H9 (cell line): ENCODE results near the gene PRKCB. TPM values are rescaled to one million over a fixed set of nuclear protein-coding genes. Genes with fewer than 3 reads are reported as not detected.

ENCODE experiments used
- DNase-seq: peaks from one replicate; pipeline ENCODE4 v3.0.0-alpha.2; 2017
- H2AFZ ChIP-seq: one replicate; pipeline ENCODE4 v1.6.1; 2013; ENCODE audit warnings: mild to moderate bottlenecking, low read length, control low read depth, moderate library complexity
- H2AK5ac ChIP-seq: 2 replicates; pipeline ENCODE4 v1.6.1; 2013; ENCODE audit warnings: low read length, control low read depth, mixed read lengths; ENCODE audit not compliant: insufficient read length
- H2BK120ac ChIP-seq: one replicate; pipeline ENCODE4 v1.6.1; 2013; ENCODE audit warnings: low read depth, mild to moderate bottlenecking, low read length, control low read depth, inconsistent platforms; ENCODE audit not compliant: poor library complexity, severe bottlenecking
- H2BK12ac ChIP-seq: 2 replicates; pipeline ENCODE4 v1.6.1; 2013; ENCODE audit warnings: low read length, control low read depth, mixed read lengths, low read depth; ENCODE audit not compliant: insufficient read length
- H2BK15ac ChIP-seq: 2 replicates; pipeline ENCODE4 v1.6.1; 2013; ENCODE audit warnings: low read depth, low read length, control low read depth
- H2BK20ac ChIP-seq: one replicate; pipeline ENCODE4 v1.6.1; 2013; ENCODE audit warnings: low read depth, mild to moderate bottlenecking, low read length, control low read depth, inconsistent platforms; ENCODE audit not compliant: poor library complexity, severe bottlenecking
- H2BK5ac ChIP-seq: 2 replicates; pipeline ENCODE4 v1.6.1; 2013; ENCODE audit warnings: low read length, control low read depth, mixed read lengths; ENCODE audit not compliant: insufficient read length
- H3K14ac ChIP-seq: 2 replicates; pipeline ENCODE4 v1.6.1; 2013; ENCODE audit warnings: low read length, control low read depth; ENCODE audit not compliant: insufficient read depth
- H3K18ac ChIP-seq: 2 replicates; pipeline ENCODE4 v1.6.1; 2013; ENCODE audit warnings: low read depth, mild to moderate bottlenecking, mixed read lengths, low read length, control low read depth; ENCODE audit not compliant: insufficient read length
- H3K23ac ChIP-seq: 2 replicates; pipeline ENCODE4 v1.6.1; 2013; ENCODE audit warnings: low read length, control low read depth, mixed read lengths, low read depth; ENCODE audit not compliant: insufficient read length
- H3K23me2 ChIP-seq: 2 replicates; pipeline ENCODE4 v1.6.1; 2013; ENCODE audit warnings: low read depth, mild to moderate bottlenecking, mixed read lengths, low read length, control low read depth; ENCODE audit not compliant: insufficient read length, poor library complexity, severe bottlenecking
- H3K27ac ChIP-seq: 2 replicates; pipeline ENCODE4 v1.5.1; 2013; ENCODE audit warnings: low read length, control low read depth, mixed read lengths, low read depth; ENCODE audit not compliant: insufficient read length
- H3K27me3 ChIP-seq: 2 replicates; pipeline ENCODE4 v1.6.1; 2013; ENCODE audit warnings: low read length, control low read depth, inconsistent platforms; ENCODE audit not compliant: insufficient read depth
- H3K4ac ChIP-seq: 2 replicates; pipeline ENCODE4 v1.6.1; 2013; ENCODE audit warnings: low read depth, mild to moderate bottlenecking, control low read depth, inconsistent platforms, low read length, moderate library complexity
- H3K4me1 ChIP-seq: 2 replicates; pipeline ENCODE4 v1.6.1; 2013; ENCODE audit warnings: low read length, control low read depth, inconsistent platforms; ENCODE audit not compliant: insufficient read depth
- H3K4me2 ChIP-seq: 2 replicates; pipeline ENCODE4 v1.6.1; 2013; ENCODE audit warnings: low read length, control low read depth, mixed read lengths; ENCODE audit not compliant: insufficient read length, insufficient read depth
- H3K56ac ChIP-seq: 2 replicates; pipeline ENCODE4 v1.6.1; 2013; ENCODE audit warnings: low read depth, mild to moderate bottlenecking, mixed read lengths, low read length, control low read depth; ENCODE audit not compliant: insufficient read length
- H3K79me1 ChIP-seq: 2 replicates; pipeline ENCODE4 v1.6.1; 2013; ENCODE audit warnings: low read depth, mild to moderate bottlenecking, moderate library complexity, low read length, control low read depth, inconsistent platforms; ENCODE audit not compliant: insufficient read depth, poor library complexity, severe bottlenecking
- H3K79me2 ChIP-seq: 2 replicates; pipeline ENCODE4 v1.6.1; 2013; ENCODE audit warnings: low read length, control low read depth, inconsistent platforms; ENCODE audit not compliant: insufficient read depth
- H3K9ac ChIP-seq: 2 replicates; pipeline ENCODE4 v1.6.1; 2013; ENCODE audit warnings: low read length, control low read depth, mixed read lengths; ENCODE audit not compliant: insufficient read length; ENCODE audit errors: extremely low read depth
- H3K9me3 ChIP-seq: one replicate; pipeline ENCODE4 v1.6.1; 2013; ENCODE audit warnings: low read depth, low read length, inconsistent platforms; ENCODE audit not compliant: control insufficient read depth
- H3T11ph ChIP-seq: one replicate; pipeline ENCODE4 v1.6.1; 2013; ENCODE audit warnings: mild to moderate bottlenecking, low read length, control low read depth, inconsistent platforms
- H4K20me1 ChIP-seq: one replicate; pipeline ENCODE4 v1.6.1; 2013; ENCODE audit not compliant: control insufficient read depth, insufficient read length, insufficient read depth
- H4K5ac ChIP-seq: 2 replicates; pipeline ENCODE4 v1.6.1; 2013; ENCODE audit warnings: low read depth, mild to moderate bottlenecking, mixed read lengths, low read length, control low read depth; ENCODE audit not compliant: insufficient read length
- H4K8ac ChIP-seq: replicated peaks from 2 replicates; pipeline ENCODE4 v1.6.1; 2013; ENCODE audit warnings: low read length, control low read depth, mixed read lengths, low read depth; ENCODE audit not compliant: insufficient read length
- H4K91ac ChIP-seq: 2 replicates; pipeline ENCODE4 v1.6.1; 2013; ENCODE audit warnings: low read depth, mild to moderate bottlenecking, moderate library complexity, mixed read lengths, low read length, control low read depth; ENCODE audit not compliant: insufficient read length
- H3K27ac Mint-ChIP-seq, 3 experiments: 2 replicates in 2 of 3; 3 replicates in 1 of 3; pipeline ENCODE4 v1.8.0; 2020 to 2021; ENCODE audit warnings: mixed read lengths in 3 of 3, mild to moderate bottlenecking in 1 of 3, moderate library complexity in 1 of 3
- H3K27me3 Mint-ChIP-seq: 2 replicates; pipeline ENCODE4 v1.8.0; 2021; ENCODE audit warnings: low read depth, mild to moderate bottlenecking, moderate library complexity, mixed read lengths
- H3K36me3 Mint-ChIP-seq, 3 experiments: 2 replicates in 2 of 3; 3 replicates in 1 of 3; pipeline ENCODE4 v1.8.0; 2020 to 2021; ENCODE audit warnings: low read depth in 3 of 3, mixed read lengths in 3 of 3; ENCODE audit not compliant: insufficient read depth in 1 of 3
- H3K4me1 Mint-ChIP-seq, 2 experiments: 2 replicates each; pipeline ENCODE4 v1.8.0; 2020; ENCODE audit warnings: mixed read lengths in 2 of 2
- H3K4me3 Mint-ChIP-seq, 2 experiments: 2 replicates in 1 of 2; 3 replicates in 1 of 2; pipeline ENCODE4 v1.8.0; 2020 to 2021; ENCODE audit warnings: mild to moderate bottlenecking in 2 of 2, mixed read lengths in 2 of 2, moderate library complexity in 1 of 2
- H3K9me3 Mint-ChIP-seq, 2 experiments: 2 replicates in 1 of 2; 3 replicates in 1 of 2; pipeline ENCODE4 v1.8.0; 2020; ENCODE audit warnings: mild to moderate bottlenecking in 2 of 2, mixed read lengths in 2 of 2, moderate library complexity in 1 of 2
- CTCF ChIP-seq: fragments of 200-600 bp; sonication (generic); conservative IDR thresholded peaks from 3 replicates; pipeline ENCODE4 v1.8.0; 2021; ENCODE audit warnings: antibody characterized with exemption, mild to moderate bottlenecking
- WGBS: extraction: QIAGEN DNeasy Blood & Tissue Kit; methylation state at CpG from one replicate; pipeline ENCODE4 v1.1.7; 2013; ENCODE audit warnings: missing lambda C conversion rate, low lambda C conversion rate, mixed read lengths; ENCODE audit not compliant: insufficient read length; ENCODE audit errors: extremely low coverage; 5-methylcytosine and 5-hydroxymethylcytosine counted together
- total RNA-seq: library from RNA; stranded (reverse); gene quantifications from 2 replicates; pipeline ENCODE4 v1.2.1, GENCODE V29; 2021

The PRKCB gene
- total RNA-seq, 1 experiment from 2014 or later = 7.0 TPM

GRCh38 chr16:23824909-23825308, 10.9 kb upstream of the PRKCB start:
- no peak overlapping the region for H3K27ac ChIP-seq
- no peak for TF ChIP-seq CTCF
- WGBS = no CpG with 5 or more reads among the region's 4 CpGs
- peaks cover 25% of the 10 kb centered on the region for H3K27me3 Mint-ChIP-seq
- no peaks in the 10 kb centered on the region for H3K79me2 ChIP-seq
- H3K79me1 ChIP-seq = no peaks in the 10 kb centered on the region
- no peak overlapping the region for H3K4me2 ChIP-seq
- no peaks in the 10 kb centered on the region for H4K20me1 ChIP-seq
- no peak overlapping the region for H2BK20ac ChIP-seq
- H2BK120ac ChIP-seq = no peak overlapping the region
- no peaks in the 10 kb centered on the region for H3K27me3 ChIP-seq
- H3K4me3 Mint-ChIP-seq = no peak overlapping the region
- no peak overlapping the region for H2BK5ac ChIP-seq
- H4K91ac ChIP-seq = no peak overlapping the region
- H3K14ac ChIP-seq = no peak overlapping the region
- H3K18ac ChIP-seq = no peak overlapping the region
- H3K4me1 Mint-ChIP-seq = no peaks in the 10 kb centered on the region; a peak in 2 of 4 replicates
- H2BK12ac ChIP-seq = no peak overlapping the region
- no peak overlapping the region for H3K27ac Mint-ChIP-seq
- no peak overlapping the region for H3K9ac ChIP-seq
- H3K4ac ChIP-seq = no peak overlapping the region
- no peak overlapping the region for H4K5ac ChIP-seq
- H4K8ac ChIP-seq = no peak overlapping the region
- no peak overlapping the region for H2BK15ac ChIP-seq
- H3K23ac ChIP-seq = no peak overlapping the region
- no peak overlapping the region for H2AFZ ChIP-seq
- no peaks in the 10 kb centered on the region for H3K23me2 ChIP-seq
- DNase-seq = no peak
- H3T11ph ChIP-seq = no peak overlapping the region
- no peak overlapping the region for H3K56ac ChIP-seq
- H3K4me1 ChIP-seq = no peaks in the 10 kb centered on the region
- peaks cover 6 to 13% of the 10 kb centered on the region in 2 experiments; a peak in 4 of 5 replicates for H3K9me3 Mint-ChIP-seq
- H3K9me3 ChIP-seq = no peaks in the 10 kb centered on the region
- no peaks in the 10 kb centered on the region; a peak in 2 of 7 replicates for H3K36me3 Mint-ChIP-seq
- H2AK5ac ChIP-seq = no peak overlapping the region
